ENCODE measurements around the gene COL25A1. TPM values are rescaled to one million over a fixed set of nuclear protein-coding genes. Genes with fewer than 3 reads are reported as not detected.

Gene COL25A1
- total RNA-seq, 4 donors from 2014 or later = 0.14 to 1.6 (median 0.32) TPM; not detected in 1

DNA sequence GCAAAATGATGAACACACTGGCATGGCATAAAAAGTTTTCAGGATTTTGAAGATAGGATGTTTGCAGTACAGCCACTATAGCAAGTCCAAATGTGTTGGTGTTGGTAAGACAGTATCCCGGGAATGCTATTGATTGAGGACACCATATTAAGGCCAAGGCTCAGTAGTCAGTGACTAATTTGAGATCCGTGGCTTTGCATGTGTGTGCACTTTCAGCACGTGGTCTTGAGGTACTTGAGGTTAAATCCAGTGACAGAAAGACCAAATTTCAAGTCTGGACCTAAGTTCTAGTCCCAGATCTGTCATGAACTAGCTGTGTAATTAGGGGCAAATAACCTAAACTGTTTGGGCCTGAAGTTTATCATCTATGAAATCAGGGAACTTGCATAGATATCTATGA lies 463.1 kb downstream of the COL25A1 start:
- in situ Hi-C loops (cut with MboI; ENCODE audit: low pct_ligation_motif_present in 1 of 4, low pct_unique_long_range_greater_than_20kb in 1 of 4, low sequenced_read_pairs in 3 of 4) (loop anchor here in 1 of 4 donors (25.0 kb wide), 1 partner anchor 573 kb away; no protein-coding TSS in a partner anchor), intact Hi-C loops (cut with DNase I; ENCODE audit: low total_unique reads) (no loop called here)
- no peaks in the 10 kb centered on the region for H3K27me3 ChIP-seq
- no peaks in the 10 kb centered on the region for H3K36me3 ChIP-seq
- no peak for DNase-seq
- no peak for TF ChIP-seq POLR2A (IDR thresholded peaks at IDR 0.05)
- TF ChIP-seq POLR2AphosphoS5 (IDR thresholded peaks at IDR 0.05) = no peak
- TF ChIP-seq EP300 (IDR thresholded peaks at IDR 0.05; ENCODE audit: low read depth) = no peak
- TF ChIP-seq, protein P1, sequence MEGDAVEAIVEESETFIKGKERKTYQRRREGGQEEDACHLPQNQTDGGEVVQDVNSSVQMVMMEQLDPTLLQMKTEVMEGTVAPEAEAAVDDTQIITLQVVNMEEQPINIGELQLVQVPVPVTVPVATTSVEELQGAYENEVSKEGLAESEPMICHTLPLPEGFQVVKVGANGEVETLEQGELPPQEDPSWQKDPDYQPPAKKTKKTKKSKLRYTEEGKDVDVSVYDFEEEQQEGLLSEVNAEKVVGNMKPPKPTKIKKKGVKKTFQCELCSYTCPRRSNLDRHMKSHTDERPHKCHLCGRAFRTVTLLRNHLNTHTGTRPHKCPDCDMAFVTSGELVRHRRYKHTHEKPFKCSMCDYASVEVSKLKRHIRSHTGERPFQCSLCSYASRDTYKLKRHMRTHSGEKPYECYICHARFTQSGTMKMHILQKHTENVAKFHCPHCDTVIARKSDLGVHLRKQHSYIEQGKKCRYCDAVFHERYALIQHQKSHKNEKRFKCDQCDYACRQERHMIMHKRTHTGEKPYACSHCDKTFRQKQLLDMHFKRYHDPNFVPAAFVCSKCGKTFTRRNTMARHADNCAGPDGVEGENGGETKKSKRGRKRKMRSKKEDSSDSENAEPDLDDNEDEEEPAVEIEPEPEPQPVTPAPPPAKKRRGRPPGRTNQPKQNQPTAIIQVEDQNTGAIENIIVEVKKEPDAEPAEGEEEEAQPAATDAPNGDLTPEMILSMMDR (IDR thresholded peaks at IDR 0.05) = no peak
- H3K4me3 ChIP-seq = no peak overlapping the region
- H3K27ac ChIP-seq = no peak overlapping the region
- 78 to 86% methylated on average over 3 of the region's 3 CpGs for WGBS, 2 donors (ENCODE audit: low coverage in 1 of 2)
- no peaks in the 10 kb centered on the region for H3K4me1 ChIP-seq
- no peaks in the 10 kb centered on the region for H3K9me3 ChIP-seq

DNA sequence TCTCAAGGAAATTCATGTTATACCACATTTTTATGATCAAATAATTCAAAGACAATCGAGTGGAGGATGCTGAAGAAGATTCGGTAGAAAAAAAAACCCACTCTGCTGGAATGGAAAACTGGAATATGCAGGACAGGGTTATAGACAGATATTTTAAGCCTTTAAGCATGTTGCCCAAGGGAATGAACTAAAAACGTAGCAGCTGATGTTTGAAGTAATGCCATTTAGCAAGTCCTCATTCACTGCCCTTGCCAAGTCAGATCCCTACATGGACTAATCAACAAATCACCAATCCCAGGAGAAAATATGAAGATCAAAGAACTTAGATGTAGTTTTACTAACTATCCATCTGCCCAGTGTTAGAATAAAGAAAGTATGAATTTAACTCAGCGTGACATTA lies 464.0 kb downstream of the COL25A1 start:
- intact Hi-C loops (cut with DNase I; ENCODE audit: low total_unique reads) = no loop called here
- Histone ChIP-seq H3K4me1 (no peaks in the 10 kb centered on the region), H3K36me3 (no peaks in the 10 kb centered on the region), H3K27me3 (no peaks in the 10 kb centered on the region), H3K9me3 (no peaks in the 10 kb centered on the region), H3K27ac (no peak overlapping the region), H3K4me3 (no peak overlapping the region)
- DNase-seq = no peak
- TF ChIP-seq POLR2AphosphoS5 (IDR thresholded peaks at IDR 0.05) = no peak
- WGBS, 2 donors (ENCODE audit: low coverage in 1 of 2) = 63 to 71% methylated on average over 3 to 4 of the region's 4 CpGs
- in situ Hi-C loops (cut with MboI; ENCODE audit: low pct_ligation_motif_present in 1 of 4, low pct_unique_long_range_greater_than_20kb in 1 of 4, low sequenced_read_pairs in 3 of 4) = loop anchor here in 1 of 4 donors (25.0 kb wide), 1 partner anchor 574 kb away; no protein-coding TSS in a partner anchor

DNA sequence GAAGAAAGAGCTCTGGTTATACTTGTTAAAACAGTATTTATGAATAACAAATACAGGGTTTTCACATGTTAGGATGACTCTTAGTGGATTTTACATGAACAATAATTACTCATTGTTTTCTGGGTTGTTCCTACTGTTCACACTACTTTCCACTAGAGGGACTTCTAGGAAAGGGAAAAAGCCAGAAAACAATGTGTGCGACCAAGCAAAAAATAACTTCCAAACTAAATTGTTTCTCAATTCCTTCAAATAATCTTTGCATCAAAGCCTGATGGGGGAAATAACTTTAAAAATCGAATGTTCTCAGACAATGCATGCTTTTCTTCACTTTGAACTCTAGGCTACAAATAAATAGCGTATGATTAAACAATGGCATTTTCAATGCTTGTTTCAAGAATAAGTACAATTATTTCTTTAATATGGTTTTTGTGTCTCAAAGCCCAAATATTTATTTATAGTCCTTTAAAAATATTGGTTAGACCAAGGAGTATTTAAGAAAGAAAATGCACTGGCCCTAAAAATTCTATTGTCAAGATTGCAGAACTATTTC lies 467.5 kb downstream of the COL25A1 start:
- Histone ChIP-seq H3K36me3 (no peaks in the 10 kb centered on the region), H3K27me3 (no peaks in the 10 kb centered on the region), H3K4me3 (no peak overlapping the region), H3K4me1 (peaks cover 4 to 14% (median 9%) of the 10 kb centered on the region in 4 donors), H3K27ac (no peak overlapping the region), H3K9me3 (no peaks in the 10 kb centered on the region)
- WGBS, 2 donors (ENCODE audit: low coverage in 1 of 2) = 35 to 36% methylated on average over 3 of the region's 3 CpGs
- intact Hi-C loops (cut with DNase I; ENCODE audit: low total_unique reads) (no loop called here), in situ Hi-C loops (cut with MboI; ENCODE audit: low pct_ligation_motif_present in 1 of 4, low pct_unique_long_range_greater_than_20kb in 1 of 4, low sequenced_read_pairs in 3 of 4) (loop anchor here in 1 of 4 donors (25.0 kb wide), 1 partner anchor 577 kb away; no protein-coding TSS in a partner anchor)
- no peak for DNase-seq
- TF ChIP-seq EP300 (IDR thresholded peaks at IDR 0.05; ENCODE audit: low read depth) (no peak), POLR2A (IDR thresholded peaks at IDR 0.05) (no peak), POLR2AphosphoS5 (IDR thresholded peaks at IDR 0.05) (no peak)
- TF ChIP-seq, protein P1 (IDR thresholded peaks at IDR 0.05) = peak; percentile 38 to 57 (median 48)

DNA sequence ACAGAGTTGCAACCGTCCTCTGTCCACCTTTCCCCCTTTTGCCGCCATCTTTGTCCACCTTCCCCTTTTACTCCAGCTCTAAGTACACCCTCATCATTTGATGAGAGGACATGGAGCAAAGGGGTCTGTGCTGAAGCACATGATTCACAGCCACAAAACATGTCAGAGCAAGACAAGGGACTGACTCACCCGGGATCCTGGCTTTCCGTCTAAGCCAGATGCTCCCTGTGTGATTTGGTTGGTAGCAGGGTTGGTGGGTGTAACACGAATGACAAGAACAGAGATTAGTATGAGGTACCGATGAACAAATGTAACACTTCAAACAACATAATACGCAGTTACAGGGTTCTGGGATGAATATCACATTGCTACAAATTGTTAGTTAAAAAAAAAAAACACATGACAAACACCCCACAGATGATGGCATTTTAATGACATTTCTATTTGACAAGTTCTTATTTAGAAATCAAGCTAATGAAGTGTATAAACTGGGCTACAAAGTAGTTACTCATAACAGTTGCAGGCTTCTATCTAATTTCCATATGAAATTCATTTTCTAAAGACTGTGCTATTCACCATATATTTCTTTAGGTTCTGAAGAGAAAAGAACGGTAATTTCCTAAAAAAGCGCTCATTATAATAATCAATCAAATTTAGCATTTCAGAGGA lies 468.2 kb downstream of the COL25A1 start:
- WGBS, 2 donors (ENCODE audit: low coverage in 1 of 2) = 64 to 78% methylated on average over 7 to 9 of the region's 9 CpGs
- no peaks in the 10 kb centered on the region for H3K9me3 ChIP-seq
- H3K27ac ChIP-seq = no peak overlapping the region
- no peak for DNase-seq
- no peak overlapping the region for H3K4me3 ChIP-seq
- H3K27me3 ChIP-seq = no peaks in the 10 kb centered on the region
- peaks cover 4 to 14% (median 9%) of the 10 kb centered on the region in 4 donors for H3K4me1 ChIP-seq
- TF ChIP-seq EP300 (IDR thresholded peaks at IDR 0.05; ENCODE audit: low read depth) (no peak), POLR2AphosphoS5 (IDR thresholded peaks at IDR 0.05) (no peak), POLR2A (IDR thresholded peaks at IDR 0.05) (no peak)
- TF ChIP-seq, protein P1 (IDR thresholded peaks at IDR 0.05) = no peak
- intact Hi-C loops (cut with DNase I; ENCODE audit: low total_unique reads) = no loop called here
- in situ Hi-C loops (cut with MboI; ENCODE audit: low pct_ligation_motif_present in 1 of 4, low pct_unique_long_range_greater_than_20kb in 1 of 4, low sequenced_read_pairs in 3 of 4) = loop anchor here in 1 of 4 donors (25.0 kb wide), 1 partner anchor 578 kb away; no protein-coding TSS in a partner anchor
- no peaks in the 10 kb centered on the region for H3K36me3 ChIP-seq
